HG02885 (cell line): Measurements from ENCODE around the gene THSD7B.

Source experiments
- ATAC-seq: cut with Tn5 transposase; IDR thresholded peaks from one replicate; pipeline ENCODE4 v1.9.1; 2021; ENCODE audit warnings: mild to moderate bottlenecking; ENCODE audit not compliant: unreplicated experiment, poor library complexity

The THSD7B gene

DNA sequence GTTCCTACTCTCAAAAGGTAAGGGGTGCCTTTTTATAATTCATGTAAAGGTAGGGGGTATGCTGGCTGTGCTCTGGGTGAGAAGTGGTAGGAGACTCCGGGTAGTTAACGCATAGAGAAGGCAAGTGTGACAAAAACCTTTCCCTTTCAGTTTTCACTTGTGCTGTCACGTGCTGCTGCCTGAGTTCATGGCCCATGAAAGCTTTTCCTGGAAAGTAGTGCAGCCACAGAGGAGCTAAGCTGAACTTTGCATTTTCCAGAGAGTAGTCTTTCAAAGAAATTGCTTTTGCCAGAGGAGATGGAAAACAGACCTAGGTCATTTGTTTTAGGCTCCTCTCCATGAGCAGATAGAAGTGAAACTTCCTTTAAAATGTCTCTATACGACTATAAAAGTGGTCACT lies 44.7 kb downstream of the THSD7B start:
- no peak for ATAC-seq

DNA sequence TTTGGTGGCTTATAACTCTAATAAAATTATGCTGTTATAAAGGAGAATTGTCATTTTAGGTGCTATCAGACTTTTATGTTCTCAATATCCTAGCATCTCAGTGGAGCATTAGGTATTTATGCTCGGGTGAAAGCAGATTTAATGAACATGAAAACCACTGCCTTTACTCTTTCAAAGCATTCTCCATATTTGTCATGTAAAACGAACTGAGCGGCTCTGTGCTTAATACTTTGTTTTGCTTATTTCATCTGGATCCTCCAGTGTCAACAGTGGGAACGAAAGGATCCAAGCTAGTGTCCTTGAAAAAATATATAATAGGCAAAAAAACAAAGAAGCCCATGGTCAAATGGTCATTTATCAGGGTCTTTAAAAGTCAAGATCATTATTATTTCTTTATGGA lies 53.5 kb downstream of the THSD7B start:
- no peak for ATAC-seq

DNA sequence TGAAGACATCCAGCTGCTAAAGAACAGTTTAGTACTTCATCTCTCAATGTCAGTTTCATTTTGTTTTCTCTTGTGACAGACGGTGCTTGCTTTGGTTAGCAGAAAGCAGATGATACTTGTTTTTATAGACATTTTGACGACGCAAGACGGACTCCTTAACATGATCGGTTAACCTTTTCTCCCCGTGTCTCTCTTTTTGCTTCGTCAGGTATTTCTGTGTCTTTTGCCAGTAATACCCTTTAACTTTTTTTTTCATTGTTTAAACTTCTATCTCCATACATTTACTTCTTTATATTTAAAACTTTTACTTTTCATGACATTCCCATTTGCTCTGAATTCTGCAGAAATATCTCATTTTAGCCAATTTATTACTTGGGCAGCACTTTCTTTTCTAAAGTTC lies 57.9 kb downstream of the THSD7B start:
- no peak for ATAC-seq

DNA sequence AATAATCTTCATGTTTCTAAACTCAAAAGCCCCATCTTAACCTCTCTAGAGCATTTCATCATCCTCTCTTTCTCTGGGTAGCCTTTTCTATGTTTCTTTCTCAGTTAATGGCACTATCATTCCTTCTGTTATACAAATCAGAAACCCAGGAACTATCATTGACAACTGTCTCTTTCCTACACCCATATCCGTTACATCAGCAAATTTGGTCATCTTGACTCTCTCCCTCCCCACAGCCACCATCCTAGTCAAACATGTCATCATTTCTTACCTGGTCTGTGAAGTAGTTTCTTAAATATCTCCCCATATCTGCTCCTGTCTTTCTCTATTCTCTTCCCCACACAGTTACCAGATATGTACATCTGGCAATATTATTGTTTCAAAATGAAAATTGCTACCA lies 62.8 kb downstream of the THSD7B start:
- no peak for ATAC-seq

DNA sequence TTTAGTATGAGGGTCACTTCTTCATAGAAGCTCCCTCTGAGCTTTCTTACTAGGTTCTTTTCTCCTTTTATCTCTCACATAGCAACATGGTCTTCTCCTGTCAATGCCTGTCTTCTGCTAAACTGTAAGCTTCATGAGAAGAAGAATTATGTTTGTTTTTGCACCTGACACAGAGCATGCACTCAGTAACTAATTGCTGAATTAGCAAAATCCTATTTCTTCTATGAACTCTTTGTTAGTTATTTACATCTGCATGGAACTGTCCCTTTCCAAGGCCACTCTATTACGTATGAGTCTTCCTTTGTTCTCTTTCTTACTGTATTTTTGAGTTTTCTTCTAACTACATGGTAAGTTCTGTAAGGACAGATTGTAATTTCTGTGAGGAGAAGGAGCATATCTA lies 63.4 kb downstream of the THSD7B start:
- ATAC-seq, result no peak

DNA sequence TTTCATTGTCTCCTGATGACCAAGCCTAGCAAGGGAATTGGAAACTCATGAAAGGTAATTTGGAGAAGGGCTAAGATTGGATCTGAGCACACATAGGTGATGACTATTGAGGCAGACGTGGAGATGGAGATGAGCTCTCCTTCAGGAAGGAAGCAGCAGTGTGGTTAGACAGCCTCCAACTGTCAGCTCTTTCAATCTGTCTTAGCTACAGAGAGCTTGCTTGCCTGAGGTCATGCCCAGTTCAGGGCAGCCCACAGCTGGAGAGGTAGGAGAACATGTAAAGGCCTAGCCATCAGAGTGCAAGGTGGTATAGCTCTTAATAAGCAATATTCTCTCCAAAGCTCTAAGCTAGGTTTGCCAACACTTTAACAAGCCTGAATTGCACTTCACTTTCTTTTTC lies 79.2 kb downstream of the THSD7B start:
- no peak for ATAC-seq

DNA sequence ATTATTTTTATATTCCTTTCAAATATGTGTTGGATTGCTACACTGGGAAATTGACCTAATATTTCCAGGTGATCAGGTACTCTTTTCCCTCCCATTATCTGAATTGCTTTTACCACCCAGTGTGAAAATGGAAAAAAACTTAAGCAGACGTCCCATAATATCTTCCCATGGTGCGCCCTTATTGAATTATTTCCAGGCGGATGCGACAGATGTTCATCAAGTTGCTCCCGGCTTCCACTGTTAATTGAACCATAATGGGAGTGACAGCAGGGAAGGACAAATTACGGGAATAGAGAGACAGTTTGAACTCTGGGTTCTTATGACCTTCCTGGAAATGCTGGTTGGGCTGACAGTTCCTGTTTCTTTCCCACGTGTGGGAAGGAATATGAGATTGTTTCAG lies 93.3 kb downstream of the THSD7B start:
- no peak for ATAC-seq

DNA sequence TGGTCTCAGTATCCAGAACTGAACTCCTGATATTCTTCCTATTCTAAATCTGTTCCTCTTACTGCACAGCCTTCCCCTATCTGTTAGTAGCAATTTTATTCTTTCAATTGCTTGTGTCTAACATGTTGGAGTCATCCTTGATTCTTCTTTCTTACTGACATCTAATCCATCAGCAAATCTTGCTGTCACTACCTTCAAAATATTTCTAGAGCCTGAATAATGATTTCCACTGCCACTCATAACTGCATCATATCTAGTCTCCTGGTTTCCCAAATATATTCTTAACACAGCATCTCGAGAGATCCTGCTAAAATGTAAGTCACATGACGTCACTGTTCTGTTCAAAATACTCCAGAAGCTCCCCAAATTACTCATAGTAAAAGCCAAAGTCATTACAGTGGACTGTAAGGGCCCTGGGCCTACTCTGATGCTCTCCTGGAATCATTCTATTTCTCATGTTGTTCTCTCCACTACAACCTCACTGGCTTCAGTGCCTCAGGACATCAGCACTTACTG lies 95.2 kb downstream of the THSD7B start:
- no peak for ATAC-seq

DNA sequence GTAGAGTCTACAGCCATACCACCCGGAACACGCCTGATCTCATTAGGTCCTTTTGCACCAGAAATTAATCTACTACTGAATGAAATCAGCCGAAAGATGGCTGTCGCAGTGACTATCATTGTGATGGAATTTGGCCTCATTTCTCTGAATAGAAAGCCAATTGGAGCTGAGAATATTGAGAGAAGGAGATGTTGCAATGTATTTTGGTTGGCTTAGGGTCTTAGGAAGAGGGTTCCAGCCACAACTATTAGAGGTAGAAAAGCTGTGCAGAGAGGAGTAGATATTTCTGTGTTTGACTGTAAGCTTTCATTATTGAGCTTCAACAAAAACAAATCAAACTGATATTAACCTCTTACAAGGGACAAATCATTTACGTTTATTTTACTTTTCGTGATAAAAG lies 98.1 kb downstream of the THSD7B start:
- no peak for ATAC-seq

DNA sequence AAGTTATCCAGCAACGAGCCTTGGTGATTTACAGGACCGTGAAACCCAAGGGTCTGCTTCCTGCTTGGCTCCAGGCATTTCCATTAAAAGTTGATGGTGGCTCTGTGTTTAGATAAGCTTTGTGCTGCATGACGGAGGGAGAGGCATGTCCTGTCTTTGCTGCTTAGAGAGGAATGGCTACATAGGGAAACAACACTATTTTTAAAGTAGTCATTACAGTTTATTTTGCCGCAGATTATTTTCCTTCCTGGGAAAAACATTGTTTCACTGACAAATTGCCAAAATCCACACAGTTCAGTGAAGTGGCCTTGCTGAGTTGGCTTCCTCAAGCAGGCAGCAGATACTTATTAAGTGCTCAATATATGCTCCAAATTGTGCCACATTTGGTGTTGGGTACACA lies 98.5 kb downstream of the THSD7B start:
- ATAC-seq, result no peak

DNA sequence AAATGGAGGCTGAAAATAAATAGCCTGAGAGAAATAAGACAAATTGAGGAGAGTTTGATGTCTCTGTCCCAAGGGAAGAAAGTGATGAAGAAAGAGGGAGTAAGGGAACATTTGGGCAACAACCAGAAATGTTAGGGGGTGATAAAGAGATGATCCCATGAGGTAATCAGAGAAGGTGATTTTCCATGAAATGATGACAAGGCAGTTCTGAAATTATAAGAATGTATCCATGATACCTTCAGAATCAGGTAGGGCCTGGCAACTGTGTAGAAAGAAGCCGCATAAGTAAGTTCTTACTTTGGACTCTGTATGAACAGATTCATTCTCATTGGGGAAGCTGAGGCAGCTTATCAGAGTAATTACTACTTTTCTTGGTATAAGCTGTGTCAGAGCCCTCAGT lies 106.1 kb downstream of the THSD7B start:
- no peak for ATAC-seq

DNA sequence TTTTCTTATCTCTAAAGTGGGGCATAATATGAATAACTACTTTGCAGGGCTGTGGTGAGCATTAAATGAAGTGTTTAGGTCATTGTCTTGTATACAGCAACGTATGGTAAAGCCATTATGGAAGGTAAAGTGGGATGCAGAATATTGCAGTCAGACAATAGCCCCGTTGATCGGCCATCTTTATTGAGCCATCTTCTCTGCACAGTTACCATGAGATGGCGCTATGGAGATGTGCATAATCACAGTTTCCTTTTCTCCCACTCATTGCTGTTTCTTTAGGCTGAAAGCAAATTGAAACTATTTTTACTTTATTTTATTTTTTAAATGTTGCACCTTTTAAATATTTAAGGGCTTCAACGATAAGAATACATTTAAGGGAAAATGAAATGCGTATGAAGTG lies 108.9 kb downstream of the THSD7B start:
- ATAC-seq, result no peak

DNA sequence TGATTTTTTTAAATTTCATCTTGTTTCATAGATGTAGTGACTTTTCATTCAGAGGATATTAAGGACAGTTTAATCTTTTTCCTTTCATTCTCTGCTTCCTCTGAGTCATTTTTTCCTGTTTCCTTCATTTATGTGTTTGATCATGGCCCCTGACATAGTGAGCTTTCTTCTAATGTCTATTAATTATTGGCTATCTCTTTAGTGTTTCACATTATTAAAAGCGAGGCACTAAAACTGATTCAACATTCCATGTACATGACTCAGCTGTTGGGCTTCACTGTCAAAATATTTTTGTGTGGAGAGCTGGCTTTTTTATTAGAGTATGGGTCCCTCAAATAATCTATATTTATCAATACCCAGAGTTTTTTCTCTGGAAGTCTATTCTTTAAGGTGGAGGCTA lies 125.8 kb downstream of the THSD7B start:
- no peak for ATAC-seq

DNA sequence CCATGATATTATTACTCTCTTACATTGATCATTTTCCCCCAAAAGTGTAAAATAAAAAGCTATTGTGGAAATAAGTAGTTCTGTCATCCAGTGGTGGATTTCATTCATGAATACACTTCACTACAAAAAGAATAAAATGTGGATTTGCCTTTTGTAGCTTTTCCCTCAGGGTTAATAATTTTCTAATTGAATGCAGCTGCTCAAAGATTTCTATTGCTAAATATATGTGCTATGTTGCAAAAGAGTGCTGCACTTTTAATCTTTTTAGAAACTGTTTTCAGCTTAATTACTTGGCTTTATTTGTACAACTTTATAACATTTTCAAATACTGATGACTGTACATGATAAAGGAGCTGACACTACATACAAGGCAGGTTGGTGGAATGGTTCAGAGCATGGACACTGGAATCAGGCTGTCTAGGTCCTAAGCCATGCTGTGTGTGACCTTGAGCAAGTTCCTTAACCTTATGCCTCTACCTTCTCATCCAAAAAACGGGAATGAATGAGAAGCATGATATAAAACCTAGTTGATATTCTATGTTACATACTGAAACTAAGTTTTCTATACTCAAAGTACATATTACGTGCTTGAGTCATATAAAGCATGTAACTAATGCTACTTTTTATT lies 128.8 kb downstream of the THSD7B start:
- no peak for ATAC-seq

DNA sequence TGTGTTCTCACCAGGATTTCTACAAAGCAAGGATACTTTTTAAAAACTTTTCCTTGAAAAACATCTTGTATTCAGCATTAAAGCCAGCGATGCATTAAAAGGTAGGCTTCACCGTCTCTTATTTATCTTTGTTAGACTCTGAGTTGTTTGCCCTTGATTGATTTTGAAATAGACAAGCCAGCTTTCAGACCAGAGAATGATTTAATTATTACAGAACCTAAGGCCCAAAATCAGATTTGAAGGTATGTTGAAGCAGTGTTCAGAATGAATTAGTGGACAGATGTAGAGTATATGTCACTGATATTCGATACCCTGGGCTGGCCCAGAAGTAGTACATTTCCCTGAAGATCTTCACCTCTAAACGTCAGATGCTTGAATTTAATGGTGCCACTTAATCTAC lies 136.4 kb downstream of the THSD7B start:
- no peak for ATAC-seq

DNA sequence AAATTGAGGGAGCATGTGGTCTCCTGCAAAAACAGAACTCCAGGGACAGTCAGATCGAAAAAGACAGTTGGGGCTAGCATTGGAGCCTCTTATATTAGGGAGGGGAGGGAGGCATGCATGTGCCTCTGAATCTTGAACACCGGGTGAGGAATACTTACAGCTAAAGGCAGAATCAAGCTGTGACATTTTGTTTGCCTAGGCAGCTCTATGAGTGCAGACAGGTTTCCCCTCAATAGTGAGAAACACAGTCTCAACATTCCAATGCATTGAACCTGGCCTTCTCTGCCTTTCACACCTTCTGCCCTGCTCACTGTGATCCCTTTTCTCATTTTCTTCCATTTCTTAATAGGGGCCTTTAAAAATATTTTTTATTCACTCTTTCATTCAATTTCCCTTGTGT lies 140.4 kb downstream of the THSD7B start:
- no peak for ATAC-seq

DNA sequence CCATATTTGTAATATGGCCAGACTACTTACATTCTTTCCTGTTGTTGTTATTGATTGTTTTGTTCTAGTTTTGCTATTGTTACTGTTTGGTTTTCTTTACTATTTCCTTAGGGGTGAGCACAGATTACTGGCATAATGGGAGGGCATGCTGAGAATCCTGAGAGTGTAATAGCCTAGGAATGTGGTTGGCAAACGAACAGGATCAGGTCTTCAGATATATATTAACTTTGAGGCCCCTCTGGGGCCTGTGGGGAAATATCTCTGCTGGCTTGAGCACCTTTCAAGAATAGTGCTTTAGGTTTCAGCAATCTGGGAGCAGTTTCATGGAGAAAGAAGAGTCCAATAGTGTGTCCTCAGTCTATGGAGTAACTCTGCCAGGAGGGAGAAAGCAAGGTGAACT lies 144.4 kb downstream of the THSD7B start:
- no peak for ATAC-seq

DNA sequence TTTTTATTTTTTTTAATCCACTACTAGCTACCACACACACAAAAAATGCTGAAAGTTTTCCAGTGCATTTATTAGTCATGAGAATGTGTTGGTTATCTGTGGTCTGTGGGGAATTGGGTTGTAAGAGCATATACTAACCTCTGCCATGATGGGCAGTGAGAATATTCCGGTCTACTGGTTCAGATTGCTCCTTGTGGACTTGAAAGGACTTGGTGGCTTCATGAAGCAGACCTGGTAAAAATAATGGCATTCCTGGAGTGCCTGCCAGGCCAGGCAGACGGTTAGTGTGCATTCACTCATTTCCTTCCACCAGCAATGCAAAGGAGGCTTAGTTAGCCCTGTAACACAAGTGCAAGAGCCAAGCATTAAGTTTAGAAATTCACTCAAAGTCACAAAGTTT lies 150.8 kb downstream of the THSD7B start:
- no peak for ATAC-seq

DNA sequence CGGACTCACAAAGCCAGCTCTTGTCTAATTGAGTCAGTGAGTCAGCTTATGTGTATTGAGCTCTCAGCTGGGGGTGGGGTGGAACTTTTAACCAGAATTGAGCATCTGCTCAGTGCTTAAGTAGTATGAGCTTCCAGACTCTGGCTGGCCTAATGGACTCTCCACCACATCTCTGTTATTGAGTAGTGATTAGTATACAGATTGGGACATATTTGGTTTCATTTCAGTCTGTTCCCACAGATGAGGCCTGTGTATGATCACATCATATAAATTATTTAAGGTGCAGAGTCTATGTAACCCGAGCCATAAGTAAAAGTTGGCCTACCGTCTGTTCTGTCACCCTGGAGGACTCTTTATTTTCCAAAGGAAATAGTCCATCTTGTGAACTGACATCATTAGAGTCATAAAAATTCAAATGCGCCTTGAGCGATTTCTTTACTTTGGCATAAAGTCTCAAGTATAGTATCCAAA lies 152.1 kb downstream of the THSD7B start:
- no peak for ATAC-seq

DNA sequence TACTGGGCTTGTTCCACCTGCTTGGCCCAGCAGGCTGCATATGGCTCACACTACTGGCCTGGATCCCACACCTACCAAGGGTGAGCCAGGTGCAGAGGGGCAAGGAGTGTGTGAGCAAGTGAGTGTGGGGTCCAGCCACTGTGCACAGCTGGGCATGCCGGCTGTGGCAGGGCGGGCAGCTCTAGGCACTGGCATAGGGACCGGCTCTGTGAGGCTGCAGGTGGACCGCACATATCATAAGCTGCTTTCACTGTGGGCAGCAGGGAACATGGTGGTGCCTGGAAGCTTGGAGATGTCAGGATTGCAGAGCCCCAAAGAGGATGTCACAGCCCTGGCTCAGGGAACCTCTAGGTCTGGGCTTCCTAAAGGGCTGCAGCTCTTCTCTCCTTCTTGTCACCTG lies 154.3 kb downstream of the THSD7B start:
- ATAC-seq, result no peak

DNA sequence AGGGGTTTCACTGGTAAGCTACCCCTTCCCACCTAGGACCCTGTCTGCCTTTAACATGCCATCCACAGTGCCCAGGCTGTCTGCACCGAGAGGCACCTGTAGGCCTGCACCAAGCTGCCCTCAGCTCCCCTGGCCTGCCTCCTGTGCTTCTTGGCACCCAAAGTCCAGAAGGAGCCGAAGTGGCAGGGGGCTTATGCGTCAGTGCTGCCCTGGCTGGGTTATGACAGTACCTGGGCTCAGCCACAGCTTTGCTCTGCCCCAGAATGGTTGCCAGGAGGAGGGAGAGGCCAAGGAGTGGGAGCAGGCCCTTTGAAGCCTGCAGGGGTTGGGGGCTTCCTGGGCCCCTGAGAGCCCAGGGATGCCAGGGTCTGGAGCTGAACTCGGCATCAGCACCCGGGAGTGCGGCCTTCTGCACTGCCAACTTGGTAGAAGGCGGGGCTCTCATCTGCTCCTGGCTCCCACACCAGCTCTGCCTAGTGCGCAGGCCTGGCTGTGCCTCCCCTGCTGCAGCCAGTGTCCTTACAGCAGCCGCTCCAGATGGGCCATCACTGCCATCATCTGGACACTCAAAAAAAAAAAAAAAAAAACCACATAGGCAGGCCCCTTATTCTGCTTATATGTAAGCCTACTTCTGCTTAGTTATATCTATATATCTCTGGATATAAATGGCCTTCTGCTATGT lies 155.4 kb downstream of the THSD7B start:
- ATAC-seq, result no peak

DNA sequence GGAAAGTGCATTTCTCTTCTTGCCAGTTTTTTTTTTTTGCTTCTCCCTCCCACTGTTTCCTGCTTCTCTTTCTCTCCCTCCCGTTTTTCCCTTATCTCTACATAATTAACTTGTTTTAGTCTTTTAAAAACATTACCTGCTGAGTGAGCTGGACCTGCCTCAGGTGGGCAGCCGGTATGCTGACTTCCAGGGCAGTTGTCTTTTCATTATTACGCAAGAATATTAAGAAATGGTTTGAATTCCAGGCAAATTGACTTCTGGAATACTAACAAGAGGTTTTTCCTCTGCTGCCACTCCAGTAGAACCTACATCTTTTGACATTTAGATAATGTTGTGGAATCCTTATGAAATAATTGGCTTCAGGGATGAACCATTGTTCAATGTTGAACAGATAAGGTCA lies 161.8 kb downstream of the THSD7B start:
- no peak for ATAC-seq
